ENCODE measurements around the gene ZNF84. TPM values are rescaled to one million over a fixed set of nuclear protein-coding genes. Genes with fewer than 3 reads are reported as not detected.

Gene ZNF84
- total RNA-seq: 10 to 100 TPM; 15.5 to 18.3 TPM
- long read RNA-seq, transcript ZNF84-208 (5 exons, 3,237 nt): major isoform, 11 of 24 reads
- long read RNA-seq, partial matches to known transcripts: 2 of 24 reads
- long read RNA-seq, other reads (novel, unspliced or antisense): 11 of 24 reads

GRCh38 chr12:133037207-133038005 is at the start of gene ZNF84:
Gene ZNF84 (plus strand): TSS chr12:133037509. CDS start chr12:133041468, 3,959 bp downstream.
- ATAC-seq: peak; percentile 99
- intact Hi-C loops (cut with DNase I): loop anchor here in 1 of 2 donors (2.0 kb wide), 1 partner anchor 43 kb away; the partner anchor contains the start of gene ZNF140

DNA sequence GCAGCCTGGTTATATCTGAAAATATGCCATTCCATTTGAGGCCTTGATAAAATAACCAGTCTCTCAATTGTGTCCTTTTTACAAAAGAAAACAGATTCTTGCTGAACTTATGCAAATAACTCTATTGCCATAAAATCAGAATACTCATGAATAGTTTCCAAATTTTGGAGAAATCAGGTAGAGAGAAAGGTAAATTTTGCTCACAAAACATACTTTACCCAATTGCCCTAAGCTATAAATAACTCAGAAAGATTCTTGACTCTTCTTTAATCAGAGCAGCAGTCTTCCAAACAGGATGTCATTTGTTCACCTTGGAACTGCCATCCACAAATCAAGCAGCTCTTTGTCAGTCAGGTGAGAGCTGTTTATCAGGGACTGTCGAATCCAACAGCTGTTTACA is 38.6 kb upstream of the ZNF84 start:
- DNase-seq (no peak), ATAC-seq (no peak)
- intact Hi-C loops (cut with DNase I): no loop called here

More at GRCh38 chr12:133037207-133038005, at the start of gene ZNF84:
- peak; percentile 98 for DNase-seq

GRCh38 chr12:133010657-133011297 is 26.5 kb upstream of the ZNF84 start:
- intact Hi-C loops (cut with DNase I): no loop called here
- no peak for ATAC-seq
- no peak for DNase-seq

- intact Hi-C loops (cut with DNase I): no loop called here
Observed at GRCh38 chr12:133023566-133023965, 13.7 kb upstream of the ZNF84 start.

GRCh38 chr12:133026996-133027395 is 10.3 kb upstream of the ZNF84 start:
- ATAC-seq (no peak), DNase-seq (no peak)
- intact Hi-C loops (cut with DNase I): no loop called here

More at GRCh38 chr12:133023566-133023965, 13.7 kb upstream of the ZNF84 start:
- ATAC-seq (no peak), DNase-seq (no peak)

GRCh38 chr12:133038118-133038709 is 905 bp downstream of the ZNF84 start:
- intact Hi-C loops (cut with DNase I): no loop called here
- ATAC-seq (no peak), DNase-seq (no peak)

DNA sequence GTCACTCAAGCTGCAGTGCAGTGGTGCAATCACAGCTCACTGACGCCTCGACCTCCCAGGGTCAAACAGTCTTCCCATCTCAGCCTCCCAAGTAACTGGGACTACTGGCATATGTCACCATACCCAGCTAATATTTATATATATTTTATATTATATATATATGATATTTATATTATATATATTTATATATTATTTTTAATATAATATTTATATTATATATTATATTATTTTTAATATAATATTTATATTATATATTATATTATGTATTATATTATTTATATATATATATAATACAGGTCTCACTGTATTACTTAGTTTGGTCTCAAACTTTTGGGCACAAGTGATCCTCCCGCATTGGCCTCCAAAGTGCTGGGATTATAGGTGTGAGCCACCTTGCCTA is 9.4 kb downstream of the ZNF84 start:
- intact Hi-C loops (cut with DNase I): no loop called here
- DNase-seq (no peak), ATAC-seq (no peak)

GRCh38 chr12:133057446-133057845 is 20.1 kb downstream of the ZNF84 start:
- ATAC-seq (no peak), DNase-seq (no peak)
- intact Hi-C loops (cut with DNase I): loop anchor here in 1 of 2 donors (5.0 kb wide), 1 partner anchor 60 kb away; no protein-coding TSS in a partner anchor

GRCh38 chr12:133058203-133059113 is 21.1 kb downstream of the ZNF84 start:
- intact Hi-C loops (cut with DNase I): loop anchor here in 1 of 2 donors (5.0 kb wide), 1 partner anchor 59 kb away; no protein-coding TSS in a partner anchor
- ATAC-seq (no peak), DNase-seq (no peak)

DNA sequence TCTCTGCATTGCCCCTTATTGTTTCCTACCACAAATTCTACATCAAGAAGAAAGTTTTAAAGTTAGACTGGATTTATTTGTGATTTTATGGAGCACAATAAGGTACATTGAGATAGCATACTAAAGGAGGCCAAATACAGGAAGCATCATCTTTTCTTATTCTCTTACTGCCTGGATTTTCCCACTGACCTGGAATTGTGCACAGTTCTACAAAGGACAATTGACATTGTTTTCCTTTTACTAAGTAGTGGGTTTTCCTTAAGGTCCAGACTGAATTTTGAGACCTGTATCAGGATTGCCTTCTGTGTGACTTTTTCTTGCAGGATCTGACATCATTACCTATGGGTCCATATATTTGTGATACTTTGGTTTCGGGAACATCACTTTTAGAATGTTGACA is 24.6 kb downstream of the ZNF84 start:
- intact Hi-C loops (cut with DNase I): no loop called here
- DNase-seq (no peak), ATAC-seq (no peak)

DNA sequence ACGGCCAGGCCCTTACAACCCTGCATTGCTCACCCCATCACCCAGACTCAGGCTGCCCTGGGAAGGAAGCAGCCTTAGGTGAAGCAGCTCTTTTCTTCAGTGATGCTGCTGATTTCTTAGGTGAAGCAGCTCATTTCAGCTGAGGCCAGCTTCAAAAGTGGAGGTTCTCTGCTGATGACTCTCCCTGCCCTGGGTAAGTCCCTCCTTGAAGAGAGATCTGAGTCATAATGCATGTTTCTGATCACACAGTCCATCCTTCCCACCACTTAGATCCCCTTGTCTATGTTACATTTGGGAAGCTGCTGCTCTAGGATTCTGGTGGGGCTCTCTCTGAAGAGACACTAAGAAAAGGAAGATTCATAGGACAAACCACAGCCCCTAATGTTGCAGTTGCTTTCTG is 26.2 kb downstream of the ZNF84 start:
- intact Hi-C loops (cut with DNase I): no loop called here
- no peak for ATAC-seq

GRCh38 chr12:133073836-133074235 is 36.5 kb downstream of the ZNF84 start:
- ATAC-seq (no peak), DNase-seq (no peak)
- intact Hi-C loops (cut with DNase I): no loop called here

More for the DNA sequence above, 26.2 kb downstream of the ZNF84 start:
- no peak for DNase-seq

- intact Hi-C loops (cut with DNase I): loop anchor here in 1 of 2 donors (2.0 kb wide), 2 partner anchors 43 to 51 kb away; partner anchors contain the start of genes ZNF10, ZNF84 and ZNF891
- ATAC-seq: peak; percentile 94 to 97
- peak; percentile 99 for DNase-seq
Observed at GRCh38 chr12:133080026-133080367, 42.7 kb downstream of the ZNF84 start.

DNA sequence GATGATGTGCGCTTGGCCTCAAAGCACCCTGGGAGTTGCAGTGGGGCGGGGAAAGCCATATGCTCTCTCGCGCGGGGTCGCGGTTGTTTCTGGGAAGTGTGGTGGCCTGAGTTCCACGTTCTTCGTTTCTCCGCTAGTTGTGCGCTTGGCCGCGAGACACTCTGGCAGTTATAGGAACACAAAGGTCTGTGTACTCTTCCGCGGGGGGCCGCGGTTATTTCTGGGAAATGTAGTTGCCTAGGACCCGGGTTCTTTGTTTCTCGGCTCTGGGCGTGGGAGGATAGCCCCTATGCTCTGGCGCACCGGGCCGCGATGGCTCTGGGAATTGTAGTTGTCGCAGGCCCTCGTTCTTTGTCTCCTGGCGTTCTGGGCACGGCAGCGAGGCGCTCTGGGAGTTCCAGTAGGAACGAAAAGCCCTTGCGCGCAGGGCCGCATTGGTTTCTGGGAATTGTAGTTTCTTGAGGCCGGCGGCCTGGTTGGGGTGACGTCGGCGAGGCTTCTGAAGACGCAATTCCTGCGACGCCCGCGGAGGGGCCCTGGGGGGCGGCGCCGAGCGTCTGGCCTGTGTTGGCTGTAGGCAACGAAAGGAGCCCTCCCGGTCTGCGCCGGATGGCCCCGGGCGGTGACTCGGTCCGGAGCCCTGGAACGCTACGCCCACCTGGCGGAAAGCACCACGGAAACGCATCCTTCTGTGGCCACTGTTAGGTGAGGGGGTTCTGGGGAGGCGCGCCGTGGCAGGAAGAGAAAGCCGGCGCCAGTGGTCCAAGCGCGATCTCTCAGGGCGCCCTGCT is 43.3 kb downstream of the ZNF84 start, which contains the start of gene ZNF140:
Gene ZNF140, plus strand, starts transcription at position 556 of the 791 bp plus-strand sequence. CDS start 398 bp downstream, outside the sequence.
- intact Hi-C loops (cut with DNase I): loop anchor here in 1 of 2 donors (2.0 kb wide), 2 partner anchors 44 to 50 kb away; partner anchors contain the start of genes ZNF10, ZNF84 and ZNF891
- peak; percentile 85 to 91 for ATAC-seq

GRCh38 chr12:133081159-133081780 is 44.0 kb downstream of the ZNF84 start:
- intact Hi-C loops (cut with DNase I): loop anchor here in 1 of 2 donors (2.0 kb wide), 2 partner anchors 44 to 50 kb away; partner anchors contain the start of genes ZNF10, ZNF84 and ZNF891
- no peak for ATAC-seq

More for the DNA sequence above, 43.3 kb downstream of the ZNF84 start, which contains the start of gene ZNF140:
- DNase-seq: peak; percentile 97

DNA sequence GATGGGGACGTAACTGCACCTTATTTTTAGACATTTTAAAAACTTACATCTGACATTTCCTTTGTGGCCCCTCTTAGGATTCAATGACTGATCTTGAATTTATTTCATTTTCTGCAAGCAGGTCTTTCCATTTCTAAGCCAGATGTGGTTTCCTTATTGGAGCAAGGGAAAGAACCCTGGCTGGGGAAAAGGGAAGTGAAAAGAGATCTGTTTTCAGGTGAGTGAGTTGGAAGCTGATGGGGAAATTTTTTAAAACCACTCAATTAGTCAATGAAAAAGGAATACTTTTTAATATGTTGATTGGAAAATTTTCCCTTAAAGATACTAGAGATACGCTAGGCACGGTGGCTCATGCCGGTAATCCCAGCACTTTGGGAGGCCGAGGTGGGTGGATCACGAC is 46.0 kb downstream of the ZNF84 start:
- no peak for DNase-seq
- no peak for ATAC-seq
- intact Hi-C loops (cut with DNase I): no loop called here

More at GRCh38 chr12:133081159-133081780, 44.0 kb downstream of the ZNF84 start:
- DNase-seq: no peak

DNA sequence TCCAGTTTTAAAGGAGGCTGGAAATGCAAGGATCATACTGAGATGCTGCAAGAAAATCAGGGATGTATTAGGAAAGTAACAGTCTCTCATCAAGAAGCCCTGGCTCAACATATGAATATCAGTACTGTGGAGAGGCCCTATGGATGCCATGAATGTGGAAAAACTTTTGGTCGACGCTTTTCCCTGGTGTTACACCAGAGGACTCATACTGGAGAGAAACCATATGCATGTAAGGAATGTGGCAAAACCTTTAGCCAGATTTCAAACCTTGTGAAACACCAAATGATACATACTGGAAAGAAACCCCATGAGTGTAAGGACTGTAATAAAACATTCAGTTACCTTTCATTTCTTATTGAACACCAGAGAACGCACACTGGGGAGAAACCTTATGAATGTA is 68.3 kb downstream of the ZNF84 start:
- intact Hi-C loops (cut with DNase I): no loop called here

More for the DNA sequence above, 68.3 kb downstream of the ZNF84 start:
- DNase-seq (no peak), ATAC-seq (no peak)
